ENCODE results near the gene FEM1A.

- TF ChIP-seq, protein P1, sequence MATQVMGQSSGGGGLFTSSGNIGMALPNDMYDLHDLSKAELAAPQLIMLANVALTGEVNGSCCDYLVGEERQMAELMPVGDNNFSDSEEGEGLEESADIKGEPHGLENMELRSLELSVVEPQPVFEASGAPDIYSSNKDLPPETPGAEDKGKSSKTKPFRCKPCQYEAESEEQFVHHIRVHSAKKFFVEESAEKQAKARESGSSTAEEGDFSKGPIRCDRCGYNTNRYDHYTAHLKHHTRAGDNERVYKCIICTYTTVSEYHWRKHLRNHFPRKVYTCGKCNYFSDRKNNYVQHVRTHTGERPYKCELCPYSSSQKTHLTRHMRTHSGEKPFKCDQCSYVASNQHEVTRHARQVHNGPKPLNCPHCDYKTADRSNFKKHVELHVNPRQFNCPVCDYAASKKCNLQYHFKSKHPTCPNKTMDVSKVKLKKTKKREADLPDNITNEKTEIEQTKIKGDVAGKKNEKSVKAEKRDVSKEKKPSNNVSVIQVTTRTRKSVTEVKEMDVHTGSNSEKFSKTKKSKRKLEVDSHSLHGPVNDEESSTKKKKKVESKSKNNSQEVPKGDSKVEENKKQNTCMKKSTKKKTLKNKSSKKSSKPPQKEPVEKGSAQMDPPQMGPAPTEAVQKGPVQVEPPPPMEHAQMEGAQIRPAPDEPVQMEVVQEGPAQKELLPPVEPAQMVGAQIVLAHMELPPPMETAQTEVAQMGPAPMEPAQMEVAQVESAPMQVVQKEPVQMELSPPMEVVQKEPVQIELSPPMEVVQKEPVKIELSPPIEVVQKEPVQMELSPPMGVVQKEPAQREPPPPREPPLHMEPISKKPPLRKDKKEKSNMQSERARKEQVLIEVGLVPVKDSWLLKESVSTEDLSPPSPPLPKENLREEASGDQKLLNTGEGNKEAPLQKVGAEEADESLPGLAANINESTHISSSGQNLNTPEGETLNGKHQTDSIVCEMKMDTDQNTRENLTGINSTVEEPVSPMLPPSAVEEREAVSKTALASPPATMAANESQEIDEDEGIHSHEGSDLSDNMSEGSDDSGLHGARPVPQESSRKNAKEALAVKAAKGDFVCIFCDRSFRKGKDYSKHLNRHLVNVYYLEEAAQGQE (IDR thresholded peaks at IDR 0.05; ENCODE audit: low read depth) = no peak
- TF ChIP-seq CEBPB (IDR thresholded peaks at IDR 0.05) (no peak), YY1 (IDR thresholded peaks at IDR 0.05; ENCODE audit: low read depth) (no peak)
These were observed 18.4 kb upstream of the FEM1A start for GRCh38 chr19:4773047-4773640.
